Esophagus muscularis mucosa (tissue), 3 donors: ENCODE data around the gene DGAT2.

Source experiments
- POLR2AphosphoS5 ChIP-seq, 2 donors: sonication (generic); formaldehyde crosslinking; IDR thresholded peaks; one replicate each; pipeline ENCODE4 v1.6.1; 2017; ENCODE audit warnings: antibody characterized with exemption in 2 of 2
- TF ChIP-seq, protein P1 (sequence below), 3 experiments: fragments of 200-600 bp in 2 of 3; fragments of 450-650 bp in 1 of 3; sonication (generic) in 2 of 3; IDR thresholded peaks; one replicate each; pipeline ENCODE4 v1.5.1; 2017 to 2019; ENCODE audit warnings: antibody characterized with exemption in 3 of 3, mild to moderate bottlenecking in 2 of 3, moderate library complexity in 1 of 3

DNA sequence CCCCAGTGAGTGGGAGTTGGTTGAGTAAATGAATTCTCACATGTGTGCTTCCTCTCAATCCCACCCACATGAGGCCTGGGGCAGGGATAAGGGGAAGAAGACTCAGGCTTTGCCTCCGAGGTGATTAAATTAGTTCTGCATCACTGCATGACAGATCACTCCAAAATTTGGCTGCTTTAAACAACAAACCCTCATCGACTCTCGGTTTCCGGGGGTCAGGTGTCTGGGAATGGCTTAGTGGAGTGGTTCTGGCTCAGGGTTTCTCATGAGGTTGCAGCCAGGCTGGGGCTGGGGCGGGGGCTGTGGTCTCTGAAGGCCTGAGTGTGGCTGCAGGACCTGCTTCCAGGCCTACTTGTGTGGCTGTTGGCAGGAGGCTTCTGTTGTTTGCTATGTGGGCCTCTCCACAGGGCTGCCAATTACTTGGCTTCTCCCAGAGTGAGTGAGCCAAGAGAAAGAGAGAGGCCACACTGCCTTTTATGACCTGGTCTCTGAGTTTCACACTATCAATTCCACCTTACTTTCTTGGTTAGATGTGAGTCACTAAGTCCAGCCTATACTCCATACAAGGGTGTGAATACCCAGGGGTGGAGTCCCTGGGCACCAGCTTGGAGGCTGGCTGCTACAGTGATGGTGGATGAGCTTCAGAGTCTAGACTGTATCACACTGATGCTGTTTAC is 35.0 kb upstream of the DGAT2 start:
- TF ChIP-seq, protein P1, sequence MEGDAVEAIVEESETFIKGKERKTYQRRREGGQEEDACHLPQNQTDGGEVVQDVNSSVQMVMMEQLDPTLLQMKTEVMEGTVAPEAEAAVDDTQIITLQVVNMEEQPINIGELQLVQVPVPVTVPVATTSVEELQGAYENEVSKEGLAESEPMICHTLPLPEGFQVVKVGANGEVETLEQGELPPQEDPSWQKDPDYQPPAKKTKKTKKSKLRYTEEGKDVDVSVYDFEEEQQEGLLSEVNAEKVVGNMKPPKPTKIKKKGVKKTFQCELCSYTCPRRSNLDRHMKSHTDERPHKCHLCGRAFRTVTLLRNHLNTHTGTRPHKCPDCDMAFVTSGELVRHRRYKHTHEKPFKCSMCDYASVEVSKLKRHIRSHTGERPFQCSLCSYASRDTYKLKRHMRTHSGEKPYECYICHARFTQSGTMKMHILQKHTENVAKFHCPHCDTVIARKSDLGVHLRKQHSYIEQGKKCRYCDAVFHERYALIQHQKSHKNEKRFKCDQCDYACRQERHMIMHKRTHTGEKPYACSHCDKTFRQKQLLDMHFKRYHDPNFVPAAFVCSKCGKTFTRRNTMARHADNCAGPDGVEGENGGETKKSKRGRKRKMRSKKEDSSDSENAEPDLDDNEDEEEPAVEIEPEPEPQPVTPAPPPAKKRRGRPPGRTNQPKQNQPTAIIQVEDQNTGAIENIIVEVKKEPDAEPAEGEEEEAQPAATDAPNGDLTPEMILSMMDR (IDR thresholded peaks at IDR 0.05): no peak
- no peak for TF ChIP-seq POLR2AphosphoS5 (IDR thresholded peaks at IDR 0.05)
